Ectodermal cell (in vitro differentiated cells): Measurements from ENCODE around the gene DYNC1H1.
"Not testable (repeated sequence)": the region's sequence is repeated elsewhere in the genome, so short reads cannot be mapped to it uniquely, and the experiment has no call there.

Experiments
- H3K27ac ChIP-seq: 2 replicates; pipeline ENCODE4 v1.7.0; 2013; ENCODE audit warnings: mild to moderate bottlenecking, low read depth, low read length; ENCODE audit not compliant: insufficient read depth, poor library complexity, severe bottlenecking
- H3K27me3 ChIP-seq: 2 replicates; pipeline ENCODE4 v1.7.0; 2013; ENCODE audit warnings: mild to moderate bottlenecking, low read length; ENCODE audit not compliant: insufficient read depth, control insufficient read depth, poor library complexity, severe bottlenecking
- H3K36me3 ChIP-seq: one replicate; pipeline ENCODE4 v1.7.0; 2013; ENCODE audit warnings: low read length; ENCODE audit not compliant: control insufficient read depth, insufficient read depth
- H3K4me1 ChIP-seq: one replicate; pipeline ENCODE4 v1.7.0; 2013; ENCODE audit warnings: low read length; ENCODE audit not compliant: control insufficient read depth, insufficient read depth
- H3K4me3 ChIP-seq: 2 replicates; pipeline ENCODE4 v1.7.0; 2013; ENCODE audit warnings: low read depth, low read length, control low read depth; ENCODE audit not compliant: insufficient read depth
- H3K9me3 ChIP-seq: 2 replicates; pipeline ENCODE4 v1.7.0; 2013; ENCODE audit warnings: mild to moderate bottlenecking, low read length, moderate library complexity; ENCODE audit not compliant: control insufficient read depth
- WGBS, 2 experiments: methylation state at CpG; one replicate each; pipeline ENCODE4 v1.1.7; 2013; ENCODE audit warnings: missing lambda C conversion rate in 2 of 2; 5-methylcytosine and 5-hydroxymethylcytosine counted together

The DYNC1H1 gene

DNA sequence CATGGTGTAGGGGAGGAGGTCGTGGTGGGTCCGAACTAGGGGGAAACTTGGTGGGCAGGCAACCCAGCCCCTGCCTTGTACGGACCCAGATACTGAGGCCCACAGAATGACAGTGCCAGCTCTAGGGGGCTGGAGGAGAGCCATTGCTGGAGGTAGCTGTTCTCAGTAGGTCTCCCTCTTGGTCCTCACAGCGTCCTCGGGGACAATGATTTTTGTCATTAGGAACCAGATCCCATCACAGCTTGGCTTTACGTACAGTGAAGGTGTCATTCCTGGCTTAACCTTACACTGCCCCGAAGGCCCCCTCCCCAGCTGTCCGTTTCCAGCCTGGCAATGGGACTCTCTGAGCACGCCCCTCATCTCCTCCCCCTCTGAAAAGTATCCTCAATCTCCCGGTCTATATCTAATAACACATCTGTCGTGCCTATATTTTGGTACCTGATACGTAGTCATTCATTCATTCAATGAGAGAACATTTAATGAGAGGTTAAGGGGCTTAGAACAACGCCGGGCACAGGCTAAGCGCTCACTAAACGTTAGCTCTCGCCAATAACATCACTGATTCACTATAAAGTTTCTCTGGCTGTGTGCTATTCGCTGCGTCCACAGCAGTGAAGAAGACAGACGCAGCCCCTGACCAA is 597 bp upstream of the DYNC1H1 start:
- Histone ChIP-seq H3K27me3 (peaks cover 20% of the 10 kb centered on the region), H3K27ac (no peak overlapping the region), H3K4me1 (peaks cover 10% of the 10 kb centered on the region), H3K4me3 (peak overlapping the region; percentile 18), H3K36me3 (no peaks in the 10 kb centered on the region), H3K9me3 (no peaks in the 10 kb centered on the region)
- whole genome bisulfite sequencing, 2 experiments: 73 to 75% methylated on average over 20 of the region's 20 CpGs

DNA sequence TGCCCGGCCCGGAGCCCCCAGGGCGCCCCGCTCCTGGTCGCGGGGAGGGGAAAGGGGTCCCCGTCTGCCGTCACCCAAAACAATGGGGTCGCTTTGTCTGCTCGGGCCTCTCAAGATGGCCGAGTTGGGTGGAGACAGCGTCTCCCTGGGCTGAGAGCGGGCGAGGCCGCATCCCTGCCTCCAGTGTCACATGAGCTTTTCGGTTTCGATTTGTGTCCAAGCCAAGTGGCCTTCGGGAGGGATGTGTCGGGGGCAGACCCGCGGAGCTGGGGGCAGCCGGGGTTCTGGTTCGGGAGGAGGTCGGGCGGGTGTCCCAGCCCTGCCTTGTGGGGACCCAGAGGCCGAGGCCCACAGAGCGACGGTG is 790 bp downstream of the DYNC1H1 start:
- Histone ChIP-seq H3K9me3 (no peaks in the 10 kb centered on the region), H3K4me3 (peak overlapping the region; percentile 100), H3K36me3 (no peaks in the 10 kb centered on the region), H3K27ac (peak overlapping the region; percentile 86), H3K27me3 (peaks cover 20% of the 10 kb centered on the region), H3K4me1 (peaks cover 10% of the 10 kb centered on the region)
- WGBS, 2 experiments: 0% methylated on average over 28 of the region's 28 CpGs

DNA sequence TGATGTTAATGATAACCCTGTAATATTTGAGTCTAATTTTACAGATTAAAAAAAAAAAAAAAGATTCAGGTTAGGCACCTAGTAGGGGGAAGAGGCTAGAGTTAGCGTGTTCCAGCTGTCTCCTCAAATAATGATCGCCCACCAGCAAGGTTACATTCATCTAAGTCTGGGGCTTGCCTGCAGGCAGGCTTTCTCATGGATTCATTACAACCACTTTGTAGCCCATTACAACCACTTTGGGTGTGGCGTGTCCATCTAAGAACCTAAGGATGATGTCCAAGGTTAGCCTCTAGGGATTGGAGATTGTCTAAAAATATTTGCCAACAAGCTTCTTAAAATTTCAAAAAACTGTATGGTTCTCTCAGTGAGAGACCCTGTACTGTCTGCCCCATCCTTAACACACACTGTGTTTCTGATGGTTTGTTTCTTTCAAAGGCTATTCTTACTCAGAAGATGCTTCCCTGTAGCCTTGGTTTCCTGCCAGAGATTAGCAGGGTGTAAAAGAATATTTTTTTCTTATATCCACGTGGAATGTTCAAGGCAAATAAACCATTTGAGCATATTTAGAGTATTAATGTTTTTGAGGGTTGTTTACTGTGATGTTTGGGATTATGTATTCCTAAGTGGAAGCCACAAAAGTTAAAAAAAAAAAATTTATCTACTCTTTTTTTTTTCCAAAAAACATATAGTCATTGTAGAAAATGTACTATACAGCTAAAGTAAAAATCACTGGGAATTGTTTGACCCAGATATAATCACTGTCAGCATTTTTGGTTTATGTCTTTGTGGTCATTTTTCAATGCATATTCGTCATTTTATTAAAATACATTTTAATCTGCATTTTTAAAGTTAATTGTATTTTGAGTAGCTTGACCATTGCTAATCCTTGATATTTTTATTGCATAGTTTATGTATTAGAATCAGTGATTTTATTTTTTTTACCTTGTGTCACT is 1.7 kb downstream of the DYNC1H1 start:
- no peaks in the 10 kb centered on the region for H3K9me3 ChIP-seq
- H3K4me1 ChIP-seq: peaks cover 10% of the 10 kb centered on the region
- peak overlapping the region; percentile 100 for H3K4me3 ChIP-seq
- 17 to 18% methylated on average over 4 of the region's 5 CpGs for WGBS, 2 experiments
- H3K36me3 ChIP-seq: no peaks in the 10 kb centered on the region
- H3K27ac ChIP-seq: peak overlapping the region; percentile 44
- peaks cover 20% of the 10 kb centered on the region for H3K27me3 ChIP-seq

DNA sequence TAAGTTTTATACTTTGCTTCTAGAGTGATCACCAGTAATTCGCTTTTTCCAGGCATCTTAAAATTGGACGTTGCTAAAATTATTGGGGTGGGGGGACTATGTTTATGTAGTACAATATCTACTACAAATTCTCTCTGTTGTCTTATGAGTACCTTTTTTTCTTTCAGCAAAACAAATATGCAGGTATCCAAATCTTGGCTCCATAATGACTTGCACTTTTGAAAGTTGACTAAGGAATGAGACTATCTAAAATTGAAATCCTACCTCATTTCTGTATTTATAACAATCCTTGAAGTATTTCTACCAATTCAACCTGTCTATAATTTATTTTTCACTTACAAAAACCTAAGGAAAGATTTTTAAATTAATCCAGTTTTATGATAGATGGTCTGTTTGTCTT is 2.4 kb downstream of the DYNC1H1 start:
- Histone ChIP-seq H3K27ac (no peak overlapping the region), H3K9me3 (no peaks in the 10 kb centered on the region), H3K4me3 (peak overlapping the region; percentile 100), H3K36me3 (no peaks in the 10 kb centered on the region), H3K27me3 (peaks cover 15% of the 10 kb centered on the region), H3K4me1 (peaks cover 10% of the 10 kb centered on the region)
- no CpG with 5 or more reads among the region's 2 CpGs for WGBS, 2 experiments

DNA sequence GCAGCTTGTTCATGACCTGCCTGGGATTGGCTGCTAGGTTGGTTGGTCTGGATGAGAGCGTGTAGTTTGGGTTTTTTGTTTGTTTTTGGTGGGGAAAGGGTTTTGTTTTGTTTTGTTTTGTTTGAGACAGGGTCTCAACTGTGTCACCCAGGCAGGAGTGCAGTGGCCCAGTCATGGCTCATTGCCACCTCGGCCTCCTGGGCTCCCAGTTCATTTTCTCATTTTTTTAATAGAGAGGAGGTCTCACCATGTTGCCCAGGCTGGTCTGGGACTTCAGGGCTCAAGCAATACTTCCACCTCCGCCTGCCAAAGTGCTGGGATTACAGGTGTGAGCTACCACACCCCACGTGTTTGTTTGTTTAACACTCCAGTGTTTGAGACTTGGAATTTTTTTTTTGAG is 3.8 kb downstream of the DYNC1H1 start:
- H3K4me1 ChIP-seq: peaks cover 10% of the 10 kb centered on the region
- WGBS, 2 experiments: 94 to 96% methylated on average over 4 of the region's 4 CpGs

DNA sequence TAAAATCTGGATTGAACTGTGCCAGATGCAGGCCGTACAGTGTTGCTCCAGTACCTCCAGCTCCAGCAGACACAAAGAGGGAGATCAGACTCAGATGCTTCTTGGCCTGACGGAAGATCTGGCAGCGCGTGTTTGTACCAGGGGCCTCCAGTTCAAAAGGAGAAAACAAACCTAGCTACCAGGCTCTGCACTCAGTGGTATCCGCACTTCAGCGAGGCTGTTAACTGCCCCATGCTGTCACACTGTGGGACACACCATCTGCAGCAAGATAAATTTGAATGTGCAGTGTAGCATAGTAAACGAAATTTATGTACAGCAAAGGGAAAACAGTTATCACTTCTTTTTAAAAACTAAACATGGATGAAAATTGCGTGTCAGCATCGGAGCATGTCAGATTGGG is 5.1 kb downstream of the DYNC1H1 start:
- Histone ChIP-seq H3K27ac (no peak overlapping the region), H3K4me3 (no peak overlapping the region), H3K27me3 (no peaks in the 10 kb centered on the region), H3K36me3 (no peaks in the 10 kb centered on the region), H3K9me3 (no peaks in the 10 kb centered on the region), H3K4me1 (peaks cover 10% of the 10 kb centered on the region)
- 83 to 86% methylated on average over 8 to 9 of the region's 9 CpGs for WGBS, 2 experiments

More for the DNA sequence above, 3.8 kb downstream of the DYNC1H1 start:
- no peak overlapping the region for H3K27ac ChIP-seq
- H3K9me3 ChIP-seq: no peaks in the 10 kb centered on the region
- H3K4me3 ChIP-seq: no peak overlapping the region
- H3K36me3 ChIP-seq: no peaks in the 10 kb centered on the region
- peaks cover 4% of the 10 kb centered on the region for H3K27me3 ChIP-seq

DNA sequence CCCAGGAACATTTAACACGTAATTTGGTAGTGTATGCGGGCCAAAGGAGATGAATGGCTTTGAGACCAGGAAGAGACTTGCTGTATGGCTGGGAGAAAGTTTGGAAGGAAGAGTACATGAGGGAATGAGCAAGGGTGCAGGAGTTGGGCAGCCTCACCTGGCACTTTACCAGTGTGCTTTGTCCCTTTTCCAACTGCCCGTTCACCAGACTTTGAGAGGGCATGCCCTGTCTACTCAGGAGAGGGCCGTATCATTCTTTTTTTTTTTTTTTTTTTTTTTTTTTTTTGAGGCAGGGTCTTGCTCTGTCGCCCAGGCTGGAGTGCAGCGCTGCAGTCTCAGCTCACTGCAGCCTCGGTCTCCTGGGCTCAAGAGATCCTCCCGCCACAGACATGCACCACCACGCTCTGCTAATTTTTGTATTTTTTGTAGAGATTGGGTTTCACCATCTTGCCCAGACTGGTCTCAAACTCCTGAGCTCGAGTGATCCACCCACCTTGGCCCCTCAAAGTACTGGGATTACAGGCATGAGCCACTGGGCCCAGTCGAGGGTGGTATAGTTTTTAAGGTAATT is 6.5 kb downstream of the DYNC1H1 start:
- Histone ChIP-seq H3K9me3 (no peaks in the 10 kb centered on the region), H3K36me3 (no peaks in the 10 kb centered on the region), H3K4me1 (peaks cover 7% of the 10 kb centered on the region), H3K27ac (no peak overlapping the region), H3K4me3 (no peak overlapping the region), H3K27me3 (no peaks in the 10 kb centered on the region)
- 93 to 96% methylated on average over 11 of the region's 11 CpGs for WGBS, 2 experiments

DNA sequence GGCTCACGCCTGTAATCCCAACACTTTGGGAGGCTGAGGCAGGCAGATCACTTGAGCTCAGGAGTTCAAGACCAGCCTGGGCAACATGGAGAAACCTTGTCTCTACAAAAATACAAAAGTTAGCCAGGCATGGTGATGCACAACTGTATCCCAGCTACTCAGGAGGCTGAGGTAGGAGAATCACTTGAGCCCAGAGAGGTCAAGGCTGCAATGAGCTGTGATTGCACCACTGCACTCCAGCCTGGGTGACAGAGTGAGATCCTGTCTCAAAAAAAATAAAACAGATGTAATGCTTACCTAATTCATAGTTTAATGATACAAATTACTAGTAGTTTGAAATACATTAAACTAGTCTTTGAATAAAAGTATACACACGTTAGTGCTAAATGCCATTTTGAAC is 7.1 kb downstream of the DYNC1H1 start:
- not testable (repeated sequence) for H3K4me1 ChIP-seq, H3K9me3 ChIP-seq, H3K27me3 ChIP-seq, H3K36me3 ChIP-seq, H3K27ac ChIP-seq, H3K4me3 ChIP-seq
- 88 to 95% methylated on average over 1 to 2 of the region's 2 CpGs for WGBS, 2 experiments

DNA sequence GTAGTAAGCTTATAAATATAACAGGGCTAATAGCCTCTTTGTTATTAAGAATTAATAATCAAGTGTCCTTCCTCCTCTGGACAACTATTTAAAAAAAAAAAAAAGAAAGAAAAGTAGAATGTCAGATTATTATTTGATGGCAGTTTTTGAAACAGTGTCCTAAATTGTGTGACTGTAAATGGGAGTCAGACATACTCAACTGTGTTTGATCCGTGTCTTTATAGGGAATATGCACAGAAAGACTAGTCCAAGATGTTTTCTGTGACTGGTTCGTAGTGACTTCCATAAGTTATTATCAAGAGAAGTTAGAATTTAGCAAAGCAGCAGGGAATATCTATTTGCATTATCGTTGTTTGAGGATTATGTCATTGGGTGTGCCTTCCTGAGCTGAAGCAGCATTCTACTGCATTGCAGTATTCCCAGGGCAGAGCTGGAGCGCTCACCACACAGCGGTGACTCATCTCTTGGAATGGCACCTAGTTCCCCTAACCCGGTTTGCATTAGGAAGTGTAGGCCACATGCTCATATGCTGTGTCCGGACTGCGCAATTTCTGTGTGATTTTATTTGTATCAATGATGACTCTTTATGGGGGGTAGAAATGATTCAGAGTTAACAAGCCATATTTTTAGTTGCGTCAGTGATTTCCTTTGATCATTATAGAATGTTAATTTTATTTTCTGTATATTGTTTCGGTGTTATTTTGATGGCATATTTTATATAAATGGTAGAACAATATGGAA is 7.9 kb downstream of the DYNC1H1 start:
- Histone ChIP-seq H3K9me3 (no peaks in the 10 kb centered on the region), H3K4me1 (no peaks in the 10 kb centered on the region), H3K27ac (no peak overlapping the region), H3K4me3 (no peak overlapping the region), H3K27me3 (no peaks in the 10 kb centered on the region), H3K36me3 (peaks cover under 1% of the 10 kb centered on the region)
- 84 to 89% methylated on average over 10 of the region's 10 CpGs for WGBS, 2 experiments

DNA sequence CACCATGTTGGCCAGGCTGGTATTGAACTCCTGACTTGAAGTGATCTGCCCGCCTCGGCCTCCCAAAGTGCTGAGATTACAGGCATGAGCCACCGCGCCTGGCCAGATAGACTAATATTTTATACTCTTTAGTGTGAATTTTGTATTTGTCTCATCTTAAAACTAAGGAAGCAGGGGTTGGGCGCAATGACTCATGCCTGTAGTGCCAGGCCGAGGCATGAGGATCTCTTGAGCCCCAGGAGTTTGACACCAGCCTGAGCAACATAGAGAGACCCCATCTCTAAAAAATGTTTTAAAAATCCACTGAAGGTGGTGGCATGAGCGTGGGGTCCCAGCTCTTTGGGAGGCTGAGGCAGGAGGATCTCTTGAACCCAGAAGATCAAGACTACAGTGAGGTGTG is 9.0 kb downstream of the DYNC1H1 start:
- Histone ChIP-seq H3K27ac (no peak overlapping the region), H3K36me3 (peaks cover 5% of the 10 kb centered on the region), H3K27me3 (no peaks in the 10 kb centered on the region), H3K4me1 (no peaks in the 10 kb centered on the region), H3K4me3 (no peak overlapping the region), H3K9me3 (no peaks in the 10 kb centered on the region)
- WGBS, 2 experiments: 90 to 95% methylated on average over 6 to 7 of the region's 7 CpGs
